GM12874 (cell line): ENCODE data around the gene FGGY.
A peak's percentile ranks its signal among the peaks of the same experiment; 100 is the strongest.

Experiments used
- TF ChIP-seq, protein P1 (sequence below): IDR thresholded peaks from 2 replicates; pipeline ENCODE4 v1.5.1; 2011; ENCODE audit warnings: low read depth, mild to moderate bottlenecking, control low read depth, low read length, moderate library complexity; ENCODE audit not compliant: insufficient read depth

FGGY gene

DNA sequence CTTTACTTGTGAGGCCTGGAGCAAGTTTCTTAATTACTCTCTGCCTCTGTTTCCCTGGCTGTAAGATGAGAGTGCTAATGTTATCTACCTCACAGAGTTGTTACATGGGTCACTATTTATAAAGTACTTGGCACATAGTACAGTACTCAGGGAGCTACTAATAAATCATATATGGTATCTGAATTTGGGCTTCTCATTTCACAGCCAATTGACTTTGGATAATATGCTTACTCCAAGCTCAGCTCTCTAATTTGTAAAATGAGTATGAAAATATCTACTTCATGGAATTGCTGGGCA lies 409.4 kb downstream of the FGGY start:
- TF ChIP-seq, protein P1, sequence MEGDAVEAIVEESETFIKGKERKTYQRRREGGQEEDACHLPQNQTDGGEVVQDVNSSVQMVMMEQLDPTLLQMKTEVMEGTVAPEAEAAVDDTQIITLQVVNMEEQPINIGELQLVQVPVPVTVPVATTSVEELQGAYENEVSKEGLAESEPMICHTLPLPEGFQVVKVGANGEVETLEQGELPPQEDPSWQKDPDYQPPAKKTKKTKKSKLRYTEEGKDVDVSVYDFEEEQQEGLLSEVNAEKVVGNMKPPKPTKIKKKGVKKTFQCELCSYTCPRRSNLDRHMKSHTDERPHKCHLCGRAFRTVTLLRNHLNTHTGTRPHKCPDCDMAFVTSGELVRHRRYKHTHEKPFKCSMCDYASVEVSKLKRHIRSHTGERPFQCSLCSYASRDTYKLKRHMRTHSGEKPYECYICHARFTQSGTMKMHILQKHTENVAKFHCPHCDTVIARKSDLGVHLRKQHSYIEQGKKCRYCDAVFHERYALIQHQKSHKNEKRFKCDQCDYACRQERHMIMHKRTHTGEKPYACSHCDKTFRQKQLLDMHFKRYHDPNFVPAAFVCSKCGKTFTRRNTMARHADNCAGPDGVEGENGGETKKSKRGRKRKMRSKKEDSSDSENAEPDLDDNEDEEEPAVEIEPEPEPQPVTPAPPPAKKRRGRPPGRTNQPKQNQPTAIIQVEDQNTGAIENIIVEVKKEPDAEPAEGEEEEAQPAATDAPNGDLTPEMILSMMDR = no peak

DNA sequence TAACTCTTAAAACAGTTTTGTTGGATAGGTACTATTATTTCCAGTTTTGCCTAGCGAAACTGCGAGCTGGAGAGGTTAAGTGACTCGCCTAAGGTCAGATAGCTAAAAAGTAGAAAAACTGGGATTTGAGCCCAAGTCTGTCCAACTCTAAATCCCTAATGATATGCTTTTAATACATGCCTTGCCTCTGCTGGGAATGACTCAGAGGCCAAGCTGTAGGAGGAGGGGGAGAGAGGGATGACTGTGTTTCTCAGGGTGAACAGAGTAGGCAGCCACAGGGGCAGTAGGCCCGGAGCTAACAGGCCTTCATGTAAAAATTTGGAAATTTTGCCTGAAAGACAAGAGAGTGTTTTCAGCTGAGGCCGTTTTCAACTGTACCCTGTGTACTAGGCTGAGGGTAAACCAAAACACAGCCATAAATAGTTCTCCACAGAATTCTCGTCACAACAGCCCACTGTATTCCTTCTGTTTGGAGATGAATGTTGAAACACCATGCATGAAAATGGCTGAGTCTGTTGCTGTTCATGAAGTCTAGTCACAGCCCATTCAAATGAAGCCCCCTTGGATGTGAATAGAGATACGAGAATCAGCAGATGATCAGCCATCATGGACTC lies 410.4 kb downstream of the FGGY start:
- TF ChIP-seq, protein P1 = no peak

DNA sequence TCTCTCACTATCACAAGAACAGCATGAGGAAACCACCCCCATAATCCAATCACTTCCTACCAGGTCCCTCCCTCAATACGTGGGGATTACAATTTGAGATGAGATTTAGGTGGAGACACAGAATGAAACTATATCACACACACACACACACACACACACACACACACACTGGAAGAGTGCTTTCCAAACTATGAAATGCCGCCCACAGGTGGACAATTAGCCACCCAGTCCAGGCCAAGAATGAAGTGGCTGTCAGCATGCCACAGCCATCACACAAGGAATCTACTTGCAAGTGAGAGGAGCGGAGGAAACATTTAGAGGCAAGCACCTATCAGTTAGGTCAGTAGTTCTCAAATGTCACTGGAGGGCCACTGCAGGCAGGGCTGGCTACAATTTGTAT lies 412.4 kb downstream of the FGGY start:
- TF ChIP-seq, protein P1 = no peak

DNA sequence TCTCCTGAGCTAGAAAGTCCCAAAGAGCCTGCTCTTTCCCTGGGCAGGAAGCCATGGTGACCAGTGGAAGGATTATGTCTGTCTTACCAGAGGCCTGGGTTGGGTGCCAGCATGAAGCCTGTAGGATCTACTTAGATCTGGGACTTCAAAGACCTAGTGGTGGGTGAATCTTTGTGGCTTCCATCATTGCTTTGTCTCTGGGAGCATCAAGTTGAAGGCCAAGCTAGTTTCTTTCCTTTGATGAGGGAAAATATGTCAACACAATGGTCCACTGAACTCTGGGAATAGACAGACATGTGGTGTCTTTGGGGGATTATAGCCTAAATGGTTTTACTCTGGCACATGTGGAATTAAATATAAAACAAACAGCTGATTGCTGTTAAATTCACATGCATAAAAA lies 417.3 kb downstream of the FGGY start:
- TF ChIP-seq, protein P1 = no peak

DNA sequence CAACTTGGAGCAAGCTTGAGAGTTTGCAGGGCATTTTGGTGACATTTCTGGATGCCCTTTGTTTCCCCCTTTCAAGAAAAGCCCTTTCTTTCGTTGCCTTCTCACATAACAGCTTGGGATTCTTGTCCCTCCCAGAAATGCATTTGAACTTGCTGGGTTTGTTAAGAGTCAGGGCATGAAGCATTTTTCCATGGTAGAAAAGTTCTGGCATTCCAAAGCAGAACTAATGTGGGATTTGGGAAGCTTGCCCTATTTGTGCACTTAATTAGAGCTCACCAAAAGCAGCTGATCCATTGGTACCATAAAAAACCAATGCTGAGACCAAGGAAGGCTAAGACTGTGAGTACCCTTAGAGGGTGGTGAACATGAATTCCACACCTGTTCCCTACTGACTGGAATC lies 418.1 kb downstream of the FGGY start:
- TF ChIP-seq, protein P1 = no peak

DNA sequence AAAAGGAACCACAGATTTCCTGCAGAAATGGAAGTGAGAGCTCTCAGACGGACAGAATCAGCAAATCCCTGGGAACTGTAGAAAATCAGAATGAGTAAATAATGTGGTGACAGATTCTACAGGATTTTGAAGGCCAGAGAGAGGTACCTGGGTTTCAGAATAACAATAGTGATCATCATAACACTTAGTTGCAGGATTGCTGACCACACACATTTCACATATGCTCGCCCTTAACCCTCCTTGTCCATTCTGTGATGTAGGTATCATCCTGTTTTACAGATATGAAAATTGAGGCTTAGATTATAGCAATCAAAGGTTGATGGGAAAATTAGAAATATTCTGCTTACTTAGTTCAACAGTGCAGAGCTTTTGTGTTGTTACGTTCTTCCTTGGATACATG lies 419.9 kb downstream of the FGGY start:
- TF ChIP-seq, protein P1 = no peak

DNA sequence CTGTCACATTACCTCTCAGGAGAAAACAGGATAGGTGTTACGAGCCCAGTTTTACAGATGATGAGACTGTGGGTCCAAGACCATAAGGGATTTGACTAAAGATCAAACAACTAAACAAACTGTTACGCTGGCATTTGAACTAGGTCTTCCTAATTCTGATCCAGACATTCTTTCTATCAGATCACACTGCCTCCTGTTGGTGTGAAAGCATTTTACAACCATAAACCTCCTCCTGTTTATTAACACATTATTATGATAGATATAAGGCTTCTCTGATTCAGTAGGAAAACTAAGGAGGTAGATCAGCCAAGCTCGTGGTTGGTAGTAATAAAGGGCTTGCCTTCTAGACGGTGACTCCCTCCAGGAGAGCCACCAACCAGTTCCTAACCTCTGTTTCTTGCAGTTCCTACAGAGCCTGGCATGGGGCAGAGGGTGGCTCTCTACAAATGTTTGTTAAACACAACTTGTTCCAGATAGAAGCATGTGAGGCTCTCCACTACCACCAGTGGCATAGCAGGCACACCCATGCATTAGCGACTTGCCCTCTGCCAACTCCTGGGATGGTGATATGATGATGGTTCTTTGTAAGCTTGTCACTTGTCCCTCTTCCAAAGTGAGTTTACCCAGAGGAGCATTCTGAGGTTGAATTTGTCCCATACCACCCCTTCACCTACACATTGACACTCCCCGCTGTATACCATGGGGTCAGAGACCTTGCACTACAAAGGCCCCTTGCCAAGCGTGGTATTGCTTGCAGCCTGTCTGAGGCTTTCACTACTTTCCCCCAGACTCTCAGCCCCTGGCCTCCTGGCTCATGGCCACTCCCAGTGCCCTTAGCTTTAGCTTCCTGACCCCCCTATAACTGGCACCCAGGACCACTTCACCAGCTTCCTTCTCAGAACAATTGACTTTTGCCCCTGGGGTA lies 421.4 kb downstream of the FGGY start:
- TF ChIP-seq, protein P1 = peak; percentile 25; the same call in 1 of the 2 replicates
